Anterior cingulate cortex (tissue), 58 donors: ENCODE results near the gene SYCN.

Source experiments
- DNase-seq, 58 donors: peaks; one replicate each; lab custom pipeline; 2025; lab: John Stamatoyannopoulos, UW

SYCN gene

DNA sequence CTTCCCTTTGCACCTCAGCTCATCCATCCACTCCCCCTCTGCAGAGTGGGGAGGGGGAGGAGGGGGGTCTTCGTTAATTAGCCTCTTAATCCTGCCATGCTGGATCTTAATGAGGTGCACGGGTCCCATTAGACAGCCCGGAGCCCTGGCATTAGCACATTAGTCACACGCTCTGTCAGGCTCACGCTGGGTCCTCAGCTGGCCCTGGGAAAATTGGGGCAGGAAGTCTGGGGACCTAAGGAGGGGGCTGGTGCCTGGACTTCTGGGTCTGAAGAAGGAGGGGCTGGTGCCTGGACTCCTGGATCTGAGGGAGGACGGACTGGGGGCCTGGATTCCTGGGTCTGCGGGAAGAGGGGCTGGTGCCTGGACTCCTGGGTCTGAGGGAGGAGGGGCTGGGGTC lies 7.7 kb downstream of the SYCN start:
- DNase-seq = no peak

DNA sequence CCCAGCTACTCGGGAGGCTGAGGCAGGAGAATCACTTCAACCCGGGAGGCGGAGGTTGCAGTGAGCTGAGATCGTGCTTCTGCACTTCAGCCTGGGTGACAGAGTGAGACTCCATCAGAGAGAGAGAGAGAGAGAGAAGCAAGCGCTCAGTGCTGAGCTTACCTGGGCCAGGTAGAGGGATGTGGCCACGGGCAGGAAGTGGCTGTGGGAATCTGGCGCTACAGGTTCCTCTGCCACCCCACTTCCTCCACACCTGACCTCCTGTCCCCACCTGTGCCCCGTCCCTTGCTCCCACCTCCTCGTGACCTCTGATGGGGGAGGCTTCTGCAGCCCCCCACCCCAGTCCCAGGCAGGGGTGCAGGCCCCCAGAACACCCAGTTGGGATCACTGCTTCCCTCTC lies 8.3 kb downstream of the SYCN start:
- DNase-seq = no peak

DNA sequence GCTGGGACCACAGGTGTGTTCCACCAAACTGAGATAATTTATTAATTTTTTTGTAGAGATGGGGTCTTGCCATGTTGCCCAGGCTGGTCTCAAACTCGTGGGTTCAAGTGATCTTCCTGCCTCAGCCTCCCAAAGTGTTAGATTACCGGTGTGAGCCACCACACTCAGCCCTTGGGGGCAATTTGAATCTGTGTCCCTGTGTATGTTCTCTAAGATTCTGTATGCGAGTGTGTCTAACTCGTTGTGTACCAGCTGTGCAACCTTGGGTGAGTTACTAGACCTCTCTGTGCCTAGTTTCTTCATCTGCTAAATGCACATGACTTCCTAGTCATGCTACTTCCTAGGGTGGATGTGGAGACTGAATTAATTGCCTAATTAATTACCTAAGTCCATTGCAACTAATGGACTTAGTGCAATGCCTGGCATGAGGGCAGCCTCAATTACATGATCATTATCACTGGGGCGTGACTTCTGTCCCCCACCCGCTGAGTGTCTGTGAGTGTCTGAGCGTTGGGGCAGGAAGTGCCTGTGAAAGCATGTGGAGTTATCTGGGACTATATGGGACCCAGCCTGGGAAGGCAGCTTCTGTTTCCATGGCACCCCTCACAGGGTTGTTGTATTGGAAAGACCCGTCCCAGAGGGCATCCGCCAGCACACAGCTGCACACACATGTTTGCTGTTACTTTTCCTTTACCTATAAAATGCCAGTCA lies 9.1 kb downstream of the SYCN start:
- DNase-seq = no peak

DNA sequence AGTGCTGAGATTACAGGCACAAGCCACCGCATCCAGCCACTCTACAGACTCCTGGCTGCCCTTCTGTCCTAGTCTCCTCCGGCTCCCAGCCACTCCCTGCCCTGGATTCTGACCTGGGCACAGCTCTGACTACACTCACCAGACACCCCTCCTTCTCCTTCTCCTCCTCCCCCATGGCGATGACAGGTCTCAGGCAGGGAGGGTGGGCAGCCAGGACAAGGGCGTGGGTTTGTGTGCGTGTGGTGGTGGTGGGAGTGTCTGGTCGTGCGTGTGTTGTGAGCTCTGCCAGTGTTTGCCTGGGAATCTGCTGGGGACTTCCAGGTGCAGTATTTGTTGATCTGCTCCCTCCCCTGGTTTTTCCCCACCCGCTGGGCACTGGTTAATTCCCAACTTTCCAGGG lies 10.3 kb downstream of the SYCN start:
- DNase-seq = no peak

DNA sequence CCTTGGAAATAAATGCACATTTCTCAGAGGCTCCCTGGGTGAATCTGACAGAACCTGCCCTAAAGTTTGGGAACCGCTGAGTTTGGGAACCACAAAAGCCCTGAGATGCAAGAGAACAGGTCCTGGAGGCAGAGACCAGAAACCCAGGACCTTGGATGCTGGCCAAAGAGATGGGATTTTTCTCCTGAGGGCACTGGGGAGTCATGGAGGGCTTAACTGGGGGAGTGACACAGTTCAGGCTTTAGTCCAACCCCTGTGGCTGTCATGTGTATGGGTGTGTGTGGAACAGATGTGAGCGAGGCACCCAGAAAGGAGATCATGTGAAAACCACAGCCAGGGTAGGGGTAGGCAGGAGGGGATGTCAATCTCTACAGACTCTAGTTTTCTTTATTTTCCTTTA lies 11.2 kb downstream of the SYCN start:
- no peak for DNase-seq

DNA sequence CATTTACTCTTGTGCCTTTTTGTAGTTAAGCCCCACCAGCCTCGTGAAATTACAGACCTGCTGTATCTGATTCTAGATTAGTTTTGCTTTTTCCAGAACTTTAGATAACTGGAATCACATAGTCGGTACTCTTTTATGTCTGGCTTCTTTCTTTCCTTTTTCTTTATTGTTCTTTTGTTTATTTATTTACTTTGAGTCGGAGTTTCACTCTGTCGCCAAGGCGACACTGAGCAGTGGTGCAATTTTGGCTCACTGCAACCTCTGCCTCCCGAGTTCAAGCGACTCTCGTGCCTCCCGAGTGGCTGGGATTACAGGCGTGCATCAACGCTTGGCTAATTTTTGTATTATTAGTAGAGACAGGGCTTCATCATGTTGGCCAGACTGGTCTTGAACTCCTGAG lies 13.3 kb downstream of the SYCN start:
- DNase-seq = no peak

DNA sequence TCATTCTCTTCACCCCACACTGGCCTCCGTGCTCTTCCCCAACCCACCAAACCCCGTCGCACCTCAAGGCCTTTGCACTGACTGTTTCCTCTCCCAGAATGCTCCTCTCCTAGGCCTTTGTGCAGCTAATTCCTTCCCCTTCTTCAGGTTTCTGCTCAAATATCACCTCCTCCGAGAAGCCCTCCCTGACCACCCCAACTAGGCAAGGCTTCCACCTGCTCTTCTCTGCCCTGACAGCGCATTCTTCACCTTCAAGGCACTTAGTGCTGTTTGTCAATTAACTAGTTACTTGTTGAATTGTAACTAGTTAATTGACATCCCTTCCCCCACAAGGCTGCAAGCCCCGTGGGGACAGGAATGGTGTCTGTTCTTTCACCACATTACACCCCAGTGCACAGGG lies 15.1 kb downstream of the SYCN start:
- DNase-seq = no peak

DNA sequence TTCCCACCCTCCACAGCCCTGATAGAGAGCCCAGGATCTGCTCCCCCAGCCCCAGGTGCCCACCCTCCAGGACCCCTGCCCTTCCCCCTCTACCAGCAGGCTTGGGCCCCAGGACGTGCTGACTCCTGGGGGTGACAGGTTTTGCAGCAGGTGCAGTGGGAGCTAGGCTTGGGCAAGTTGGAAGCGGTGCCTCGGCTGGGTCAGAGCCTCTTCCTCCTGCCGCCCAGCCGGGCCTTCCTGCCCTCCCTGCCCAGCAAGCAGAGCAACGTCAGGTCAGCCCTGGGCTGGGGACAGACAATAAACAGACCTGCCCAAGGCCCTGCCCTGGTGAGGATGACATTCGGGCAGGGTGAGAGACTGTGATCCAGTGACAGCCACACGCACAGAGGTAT lies 16.5 kb downstream of the SYCN start:
- DNase-seq = no peak

DNA sequence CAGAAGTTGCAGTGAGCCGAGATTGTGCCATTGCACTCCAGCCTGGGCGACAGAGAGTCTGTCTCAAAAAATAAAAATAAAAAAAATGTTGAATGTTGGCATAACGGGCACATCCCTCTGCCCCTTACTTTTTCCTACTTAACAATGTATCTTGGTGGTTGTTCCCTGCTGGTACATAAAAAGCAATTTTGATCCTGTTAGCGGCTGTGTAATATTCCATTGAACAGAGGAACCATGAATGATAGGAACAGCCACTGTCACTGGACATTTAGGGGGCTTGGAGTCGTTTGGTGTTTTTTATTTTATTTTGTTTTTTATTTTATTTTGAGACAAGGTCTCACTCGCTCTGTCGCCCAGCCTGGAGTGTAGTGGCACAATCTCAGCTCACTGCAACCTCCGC lies 17.7 kb downstream of the SYCN start:
- no peak for DNase-seq

DNA sequence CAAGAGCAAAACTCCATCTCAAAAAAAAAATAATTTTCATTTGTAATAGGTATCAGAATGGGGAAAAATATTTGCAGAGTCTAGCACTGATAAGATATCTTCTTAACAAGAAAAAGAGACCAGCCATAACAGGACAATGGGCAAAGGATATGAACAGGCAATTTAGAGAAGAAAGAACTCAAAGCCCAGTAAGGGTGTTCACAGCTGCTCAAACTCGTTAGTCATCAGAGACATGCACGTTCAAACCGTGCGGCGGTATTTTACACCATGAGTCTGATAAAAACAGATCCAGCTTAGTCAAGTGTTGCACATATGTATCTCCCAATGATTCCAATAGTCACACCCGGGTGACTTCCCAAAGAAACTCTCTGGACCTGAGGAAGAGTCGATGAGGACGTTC lies 21.0 kb downstream of the SYCN start:
- DNase-seq = no peak

DNA sequence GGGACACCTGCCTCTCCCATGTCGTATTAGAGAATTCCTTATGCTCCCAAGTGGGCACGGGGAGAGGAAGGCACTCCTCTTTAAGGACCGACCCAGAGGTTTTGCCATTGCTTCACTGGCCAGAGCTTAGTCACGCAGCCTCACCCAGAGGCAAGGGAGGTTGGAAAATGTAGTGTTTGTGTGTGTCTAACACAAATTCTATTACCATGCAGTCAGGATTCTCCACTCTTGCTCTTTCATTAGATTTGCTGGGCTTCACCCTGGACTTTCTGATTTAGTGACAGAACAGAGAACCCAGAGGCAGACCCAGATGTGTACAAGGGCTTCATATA lies 21.9 kb downstream of the SYCN start:
- no peak for DNase-seq

DNA sequence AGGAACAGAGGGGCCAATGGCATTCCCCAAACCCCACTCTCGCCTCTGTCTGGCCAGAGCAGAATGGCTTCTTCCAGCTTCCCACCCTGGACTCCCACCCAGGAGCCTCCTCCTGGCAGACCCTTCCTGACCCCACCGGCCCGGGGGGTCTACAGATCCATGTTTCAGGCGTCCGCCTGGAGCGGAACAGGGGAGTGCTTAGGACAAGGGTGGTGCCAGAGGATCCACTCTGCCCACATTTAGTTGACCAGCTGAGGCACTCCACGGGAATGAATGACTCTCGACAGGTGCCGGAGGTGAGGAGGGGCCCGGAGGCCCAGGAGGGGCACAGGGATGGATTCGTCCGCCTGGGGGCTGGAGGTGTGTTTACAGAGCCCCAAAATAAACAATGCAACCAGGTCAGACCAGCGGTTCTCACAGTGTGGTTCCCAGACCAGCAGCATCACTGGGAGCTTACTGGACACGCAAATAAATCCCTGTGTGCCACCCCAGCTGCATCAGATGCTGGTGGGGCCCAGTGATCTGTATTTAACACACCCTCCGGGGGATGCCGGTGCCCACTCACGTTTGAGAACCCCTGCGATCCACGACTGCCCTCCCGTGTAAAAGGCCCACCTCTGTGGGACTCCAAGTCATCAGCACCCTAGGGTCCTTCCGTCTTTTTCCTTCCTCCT lies 22.4 kb downstream of the SYCN start:
- no peak for DNase-seq

DNA sequence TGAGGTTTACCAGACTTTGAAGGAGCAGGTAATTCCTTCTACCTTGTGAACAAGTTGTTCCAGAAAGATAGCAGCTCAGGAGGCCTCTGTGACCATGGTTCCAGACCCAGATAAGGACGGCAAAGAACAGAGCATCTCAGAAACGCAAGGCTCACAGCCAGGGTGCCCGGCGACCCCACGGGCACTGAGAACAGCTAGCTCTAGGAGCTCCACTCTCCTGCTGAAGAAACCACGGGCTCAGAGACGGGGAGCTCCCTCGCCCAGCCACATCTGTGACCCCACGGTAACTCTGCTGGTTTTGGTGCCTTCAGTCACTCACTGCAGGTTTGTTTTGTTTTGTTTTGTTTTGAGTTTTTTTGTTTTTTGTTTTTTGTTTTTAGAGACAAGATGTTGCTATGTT lies 23.3 kb downstream of the SYCN start:
- DNase-seq = no peak

DNA sequence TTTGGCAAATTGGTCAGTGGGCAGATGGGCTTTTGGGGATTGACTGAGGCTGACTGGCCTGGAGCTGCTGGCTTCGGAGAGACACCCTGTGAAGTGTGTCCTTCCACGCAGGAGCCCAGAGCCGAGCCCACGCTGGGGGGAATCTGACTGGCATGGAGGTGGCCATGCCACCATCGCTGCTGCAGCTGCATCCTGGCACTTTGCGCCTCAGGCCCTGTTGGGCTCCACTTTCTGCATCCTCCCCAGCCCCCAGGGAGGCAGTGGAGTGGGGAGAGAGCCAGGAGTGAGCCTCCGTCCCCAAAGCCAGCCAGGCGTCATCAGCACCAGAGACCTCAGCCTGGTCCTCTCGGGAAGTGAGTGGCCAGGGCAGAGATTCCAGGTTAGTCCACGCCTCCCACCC lies 24.3 kb downstream of the SYCN start:
- DNase-seq = no peak

DNA sequence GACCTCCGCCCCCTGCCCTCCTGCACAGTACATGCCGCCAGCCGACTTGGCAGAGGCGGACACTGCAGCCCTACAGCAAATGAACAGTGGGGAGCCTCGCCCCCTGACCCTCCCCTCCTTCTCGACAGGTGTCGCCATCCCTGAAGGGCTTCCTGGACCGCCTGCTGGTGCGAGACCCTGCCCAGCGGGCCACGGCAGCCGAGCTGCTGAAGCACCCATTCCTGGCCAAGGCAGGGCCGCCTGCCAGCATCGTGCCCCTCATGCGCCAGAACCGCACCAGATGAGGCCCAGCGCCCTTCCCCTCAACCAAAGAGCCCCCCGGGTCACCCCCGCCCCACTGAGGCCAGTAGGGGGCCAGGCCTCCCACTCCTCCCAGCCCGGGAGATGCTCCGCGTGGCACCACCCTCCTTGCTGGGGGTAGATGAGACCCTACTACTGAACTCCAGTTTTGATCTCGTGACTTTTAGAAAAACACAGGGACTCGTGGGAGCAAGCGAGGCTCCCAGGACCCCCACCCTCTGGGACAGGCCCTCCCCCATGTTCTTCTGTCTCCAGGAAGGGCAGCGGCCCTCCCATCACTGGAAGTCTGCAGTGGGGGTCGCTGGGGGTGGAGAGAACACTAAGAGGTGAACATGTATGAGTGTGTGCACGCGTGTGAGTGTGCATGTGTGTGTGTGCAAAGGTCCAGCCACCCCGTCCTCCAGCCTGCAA lies 25.6 kb downstream of the SYCN start:
- DNase-seq = no peak

DNA sequence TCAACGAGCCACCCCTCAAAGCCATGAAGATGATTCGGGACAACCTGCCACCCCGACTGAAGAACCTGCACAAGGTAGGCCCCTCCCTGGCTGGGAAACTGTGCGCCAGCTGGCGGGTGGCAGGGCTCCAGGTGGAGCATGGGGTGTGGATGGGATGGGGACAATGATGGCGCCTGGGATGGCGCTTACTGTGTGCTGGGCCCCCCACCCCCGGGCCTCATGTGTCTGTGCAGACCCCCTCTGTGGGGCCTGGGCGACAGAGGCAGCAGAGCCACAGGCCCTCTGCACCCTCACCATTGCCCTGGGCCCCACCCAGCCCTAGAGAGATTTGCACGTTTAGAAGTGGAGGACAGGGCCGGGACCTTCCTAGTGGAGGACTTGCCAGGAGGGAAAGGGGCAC lies 26.3 kb downstream of the SYCN start:
- no peak for DNase-seq

DNA sequence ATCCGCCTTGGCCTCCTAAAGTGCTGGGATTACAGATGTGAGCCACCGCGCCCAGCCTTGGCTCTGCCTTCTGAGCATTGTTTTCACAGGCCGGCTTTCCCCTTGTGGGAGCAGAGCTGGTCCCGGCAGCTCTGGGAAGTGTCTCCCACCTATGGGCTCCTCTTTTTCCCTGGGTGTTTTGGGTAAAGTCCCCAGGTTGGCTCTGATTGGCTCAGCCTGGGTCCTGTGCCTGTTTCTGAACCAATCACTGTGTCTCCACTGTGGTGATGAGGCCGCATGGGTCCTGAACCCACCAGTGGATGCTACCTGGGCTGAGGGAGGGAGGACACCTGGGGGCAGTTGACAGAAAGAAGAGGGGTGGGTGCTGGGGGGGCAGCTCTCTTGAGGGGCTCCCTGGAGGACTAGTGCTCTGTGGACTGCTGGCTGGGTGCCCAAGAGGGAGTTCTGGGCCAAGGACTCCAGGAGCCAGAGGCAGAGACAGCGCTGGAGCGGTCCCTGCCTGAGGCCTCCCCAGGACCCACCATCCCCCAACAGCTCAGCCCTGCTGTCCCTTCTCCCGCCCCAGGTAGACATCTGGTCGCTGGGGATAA lies 26.9 kb downstream of the SYCN start:
- DNase-seq = peak in 1 of 58 donors; percentile 1

DNA sequence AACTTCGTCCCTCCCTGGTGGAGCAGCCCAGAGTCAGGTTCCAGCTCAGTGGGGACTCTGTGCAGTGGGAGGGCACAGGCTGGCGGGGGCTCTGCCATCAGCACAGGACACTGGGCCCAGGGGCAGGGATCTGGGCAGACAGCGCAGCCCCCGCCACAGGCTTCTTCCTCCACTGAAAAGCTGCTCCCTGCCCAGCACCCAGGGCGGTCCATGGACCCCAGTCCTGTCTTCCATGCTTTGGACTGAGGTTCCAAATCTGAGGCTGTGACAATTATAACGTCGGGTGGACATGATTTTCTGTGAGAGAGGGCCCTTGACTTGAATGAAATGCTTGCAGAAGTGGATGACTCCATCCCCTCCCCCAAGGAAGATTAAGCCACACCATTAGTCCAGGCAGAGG lies 28.5 kb downstream of the SYCN start:
- DNase-seq = no peak

DNA sequence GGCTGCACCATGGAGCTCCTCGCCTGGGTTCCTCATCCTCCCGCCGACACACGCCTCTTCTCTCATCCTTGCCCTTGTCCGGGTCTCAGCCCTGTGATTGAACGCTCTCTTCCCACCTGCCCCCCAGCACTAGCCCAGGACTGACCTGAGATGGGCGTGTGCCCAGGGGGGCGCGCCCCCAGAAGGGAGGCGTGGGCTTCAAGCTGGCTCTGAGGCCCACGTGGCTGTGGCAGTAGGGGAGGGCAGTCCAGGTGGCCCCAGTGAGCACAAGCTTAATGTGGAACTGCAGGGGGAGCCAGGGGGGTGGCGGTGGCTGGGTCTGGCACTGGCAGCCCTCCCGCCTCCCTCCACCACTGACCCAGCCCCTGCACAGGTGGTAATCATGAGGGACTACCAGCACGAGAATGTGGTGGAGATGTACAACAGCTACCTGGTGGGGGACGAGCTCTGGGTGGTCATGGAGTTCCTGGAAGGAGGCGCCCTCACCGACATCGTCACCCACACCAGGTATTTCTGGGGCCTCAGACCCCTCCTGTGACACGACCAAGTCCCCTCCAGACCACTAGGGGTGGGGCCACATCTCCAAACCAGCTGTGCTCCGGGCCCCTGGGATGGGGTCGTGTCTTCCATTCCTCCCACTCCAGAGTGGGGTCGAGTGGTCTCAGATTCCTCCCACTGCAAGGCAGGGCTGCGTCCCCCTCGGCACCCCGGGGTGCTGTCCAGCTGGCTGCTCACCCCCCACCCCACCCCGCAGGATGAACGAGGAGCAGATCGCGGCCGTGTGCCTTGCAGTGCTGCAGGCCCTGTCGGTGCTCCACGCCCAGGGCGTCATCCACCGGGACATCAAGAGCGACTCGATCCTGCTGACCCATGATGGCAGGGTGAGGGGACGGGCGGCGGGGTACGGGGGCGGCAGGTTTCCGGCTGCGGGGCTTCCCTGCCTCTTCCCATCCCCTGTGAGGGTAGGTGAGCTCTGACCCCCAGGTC lies 29.2 kb downstream of the SYCN start:
- no peak for DNase-seq

DNA sequence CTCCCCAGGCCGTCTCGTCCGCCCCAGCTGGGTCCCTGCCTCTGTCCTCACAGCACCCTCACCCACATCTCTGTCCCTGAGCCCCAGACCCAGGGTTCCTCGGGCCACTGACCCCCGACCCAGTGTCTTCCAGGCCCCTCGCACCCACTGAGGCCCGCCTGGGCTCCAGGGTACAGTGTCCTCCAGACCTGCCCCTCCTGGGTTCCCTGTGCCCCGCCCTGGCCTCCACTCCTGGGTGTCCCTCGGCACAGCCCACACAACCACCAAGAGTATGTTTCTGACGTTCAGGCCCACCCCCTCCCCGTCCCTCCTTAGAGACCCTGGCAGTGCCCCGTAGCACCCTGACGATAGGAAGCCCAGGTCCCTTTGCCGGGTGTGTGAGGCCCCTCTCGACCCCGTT lies 29.9 kb downstream of the SYCN start:
- DNase-seq = no peak
